A549 (cell line): ENCODE results near the gene EGFLAM. TPM values are rescaled to one million over a fixed set of nuclear protein-coding genes. Genes with fewer than 3 reads are reported as not detected.

Source experiments
- ATAC-seq, 2 experiments: fragments of 200-7000 bp in 1 of 2; fragments of >200 bp in 1 of 2; cut with Nextera tagmentation in 1 of 2; cut with Tn5 transposase in 1 of 2; 3 replicates each; pipeline versions ENCODE4 v1.8.0 to v1.9.1; 2018 to 2020; ENCODE audit warnings: mild to moderate bottlenecking in 1 of 2, moderate library complexity in 1 of 2
- CTCF ChIA-PET: fragments of 300-600 bp; sonication (Branson Sonifier 250); formaldehyde crosslinking; extraction: SDS; loops from one replicate; lab custom pipeline; 2021; ENCODE audit warnings: antibody characterized with exemption, inconsistent platforms; lab: Yijun Ruan, JAX
- POLR2A ChIA-PET: fragments of 350-600 bp; formaldehyde crosslinking; extraction: SDS; loops from one replicate; lab custom pipeline; 2021; ENCODE audit warnings: antibody characterized with exemption, inconsistent platforms; lab: Yijun Ruan, JAX
- DNase-seq, 2 experiments: peaks; one replicate each; pipeline versions ENCODE4 v3.0.0 to v3.0.0-alpha.2; 2011 to 2016; ENCODE audit warnings: low read depth in 1 of 2, low spot score in 1 of 2
- FAIRE-seq: peaks from 2 replicates; lab custom pipeline; 2011; peaks lifted over from hg19 to GRCh38; lab: Jason Lieb, UNC
- H3K27ac ChIP-seq, 2 experiments: fragments of >200 bp; sonication (Bioruptor Twin); formaldehyde crosslinking; 3 replicates each; pipeline ENCODE4 v1.5.1; 2016 to 2017
- H3K4me1 ChIP-seq: fragments of >200 bp; sonication (Bioruptor Twin); formaldehyde crosslinking; 3 replicates; pipeline ENCODE4 v1.6.1; 2016
- H3K4me2 ChIP-seq: fragments of >200 bp; sonication (Bioruptor Twin); formaldehyde crosslinking; 3 replicates; pipeline ENCODE4 v1.6.1; 2016
- H3K4me3 ChIP-seq: fragments of >200 bp; sonication (Bioruptor Twin); formaldehyde crosslinking; 3 replicates; pipeline ENCODE4 v1.5.1; 2016
- H3K9me3 ChIP-seq: fragments of >200 bp; sonication (Bioruptor Twin); formaldehyde crosslinking; 3 replicates; pipeline ENCODE4 v1.6.1; 2016
- CBX8 ChIP-seq: fragments of 200-600 bp; sonication (generic); IDR thresholded peaks from 2 replicates; pipeline ENCODE4 v1.6.1; 2016
- CEBPB ChIP-seq, 2 experiments: fragments of >200 bp in 1 of 2; sonication (Bioruptor Twin) in 1 of 2; formaldehyde crosslinking in 1 of 2; IDR thresholded peaks; 2 replicates each; pipeline ENCODE4 v1.6.1; 2012 to 2016
- CHD4 ChIP-seq: fragments of 200-600 bp; sonication (generic); IDR thresholded peaks from 2 replicates; pipeline ENCODE4 v1.6.1; 2016; ENCODE audit warnings: antibody characterized with exemption, mild to moderate bottlenecking, borderline replicate concordance
- CTCF ChIP-seq: fragments of >200 bp; sonication (Bioruptor Twin); formaldehyde crosslinking; IDR thresholded peaks from 3 replicates; pipeline ENCODE4 v1.5.1; 2016
- EHMT2 ChIP-seq: fragments of 200-600 bp; sonication (generic); IDR thresholded peaks from 2 replicates; pipeline ENCODE4 v1.6.1; 2016; ENCODE audit warnings: antibody characterized with exemption, low read depth, mild to moderate bottlenecking, moderate library complexity
- EP300 ChIP-seq, 2 experiments: fragments of >200 bp; sonication (Bioruptor Twin); formaldehyde crosslinking; IDR thresholded peaks; 2 replicates in 1 of 2; 3 replicates in 1 of 2; pipeline ENCODE4 v1.6.1; 2016 to 2017
- ESRRA ChIP-seq: fragments of 150-350 bp; IDR thresholded peaks from 2 replicates; pipeline ENCODE4 v1.6.1; 2014; ENCODE audit warnings: mild to moderate bottlenecking, low read length, borderline replicate concordance
- FOSB ChIP-seq: fragments of 250-450 bp; sonication (Bioruptor Pico); IDR thresholded peaks from 2 replicates; pipeline ENCODE4 v1.5.0; 2020; ENCODE audit warnings: mild to moderate bottlenecking, moderate library complexity
- FOSL2 ChIP-seq, 2 experiments: fragments of 450-650 bp in 1 of 2; fragments of >200 bp in 1 of 2; sonication (Bioruptor Twin) in 1 of 2; formaldehyde crosslinking; IDR thresholded peaks; 2 replicates each; pipeline versions ENCODE4 v1.5.0 to v1.6.1; 2016 to 2020; ENCODE audit warnings: mild to moderate bottlenecking in 1 of 2, moderate library complexity in 1 of 2
- FOXS1 ChIP-seq: fragments of 250-450 bp; sonication (Bioruptor Pico); IDR thresholded peaks from 2 replicates; pipeline ENCODE4 v1.5.0; 2020; ENCODE audit warnings: mild to moderate bottlenecking, moderate library complexity
- HEYL ChIP-seq: fragments of 250-450 bp; sonication (Bioruptor Pico); IDR thresholded peaks from 2 replicates; pipeline ENCODE4 v1.8.0; 2021; ENCODE audit warnings: mild to moderate bottlenecking, moderate library complexity
- HOXB5 ChIP-seq: fragments of 250-450 bp; sonication (Bioruptor Pico); IDR thresholded peaks from 2 replicates; pipeline ENCODE4 v1.5.0; 2020; ENCODE audit warnings: mild to moderate bottlenecking, moderate library complexity
- JUNB ChIP-seq: fragments of >200 bp; sonication (Bioruptor Twin); formaldehyde crosslinking; IDR thresholded peaks from 2 replicates; pipeline ENCODE4 v1.6.1; 2016
- KDM1A ChIP-seq: fragments of 200-600 bp; sonication (generic); IDR thresholded peaks from 2 replicates; pipeline ENCODE4 v1.6.1; 2016; ENCODE audit warnings: low read depth, mild to moderate bottlenecking
- MAX ChIP-seq: IDR thresholded peaks from 2 replicates; pipeline ENCODE4 v1.6.1; 2012
- MAZ ChIP-seq: fragments of 150-350 bp; IDR thresholded peaks from 2 replicates; pipeline ENCODE4 v1.6.1; 2014; ENCODE audit warnings: antibody characterized with exemption, low read depth, low read length, borderline replicate concordance
- MYC ChIP-seq: IDR thresholded peaks from 2 replicates; pipeline ENCODE4 v1.6.1; 2012; ENCODE audit warnings: mild to moderate bottlenecking, inconsistent platforms, low read length, improper control_type of control experiment, borderline replicate concordance
- POLR2A ChIP-seq: IDR thresholded peaks from 2 replicates; pipeline ENCODE4 v1.6.1; 2012; ENCODE audit warnings: mild to moderate bottlenecking, low read length
- RARB ChIP-seq: fragments of 250-450 bp; sonication (Bioruptor Pico); IDR thresholded peaks from 2 replicates; pipeline ENCODE4 v1.8.0; 2021; ENCODE audit warnings: mild to moderate bottlenecking, moderate library complexity
- TP53 ChIP-seq: fragments of 250-450 bp; sonication (Bioruptor Pico); IDR thresholded peaks from 2 replicates; pipeline ENCODE4 v1.5.0; 2021; ENCODE audit warnings: mild to moderate bottlenecking, moderate library complexity
- ZNF302 ChIP-seq: fragments of 250-450 bp; sonication (Bioruptor Pico); IDR thresholded peaks from 2 replicates; pipeline ENCODE4 v1.9.0; 2021; ENCODE audit warnings: inconsistent platforms, mild to moderate bottlenecking, moderate library complexity
- whole genome bisulfite sequencing: methylation state at CpG from one replicate; pipeline ENCODE4 v1.1.6; 2017; ENCODE audit errors: missing lambda C conversion rate; 5-methylcytosine and 5-hydroxymethylcytosine counted together
- polyA plus RNA-seq, 4 experiments: library from polyadenylated mRNA; depleted of rRNA in 3 of 4; stranded (reverse); fragments of >200 nt; fragmentation: RNase III in 1 of 4; extraction: RNeasy Plus Mini Kit Qiagen cat#74134 plus additional on column Dnase treatment in 1 of 4; gene quantifications; 2 replicates in 3 of 4; 3 replicates in 1 of 4; pipeline ENCODE4 v1.2.3, GENCODE V29; 2011 to 2017
- TF ChIP-seq, protein P1 (sequence below): fragments of 250-450 bp; sonication (Bioruptor Pico); IDR thresholded peaks from 2 replicates; pipeline ENCODE4 v1.5.0; 2021; ENCODE audit warnings: mild to moderate bottlenecking, moderate library complexity, borderline replicate concordance
- TF ChIP-seq, protein P2 (sequence below): fragments of 250-450 bp; sonication (Bioruptor Pico); IDR thresholded peaks from 2 replicates; pipeline ENCODE4 v1.5.0; 2020; ENCODE audit warnings: low read depth, mild to moderate bottlenecking, moderate library complexity
- TF ChIP-seq, protein P3 (sequence below): fragments of 450-650 bp; IDR thresholded peaks from 2 replicates; pipeline ENCODE4 v1.6.1; 2014; ENCODE audit warnings: antibody characterized with exemption
- TF ChIP-seq, protein P4 (sequence below): IDR thresholded peaks from 2 replicates; pipeline ENCODE4 v1.6.1; 2012
- TF ChIP-seq, protein P5 (sequence below): fragments of >200 bp; sonication (Bioruptor Twin); formaldehyde crosslinking; IDR thresholded peaks from 3 replicates; pipeline ENCODE4 v1.6.1; 2016

EGFLAM gene
- polyA plus RNA-seq, 2 of the 4 experiments (the other 2 are of a cell fraction), result 0.13 TPM; not detected in 1

- H3K4me2 ChIP-seq, result no peak overlapping the region; the same call in 2 of the 3 replicates
- POLR2A ChIA-PET, result no interaction called here
- 66% methylated on average over 40 of the region's 42 CpGs for WGBS
- no peak for DNase-seq
- peaks cover 4% of the 10 kb centered on the region; the same call in 1 of the 3 replicates for H3K4me1 ChIP-seq
- TF ChIP-seq TP53 (CRISPR knock-in tag) (no peak), HOXB5 (CRISPR knock-in tag) (no peak), RARB (CRISPR knock-in tag) (no peak), POLR2A (no peak), KDM1A (no peak), FOSL2 (IDR thresholded peaks at IDR 0.05) (no peak), FOSL2 (CRISPR knock-in tag; IDR thresholded peaks at IDR 0.05) (no peak), FOXS1 (CRISPR knock-in tag) (no peak), MAZ (no peak), ESRRA (no peak)
- TF ChIP-seq, protein P1, sequence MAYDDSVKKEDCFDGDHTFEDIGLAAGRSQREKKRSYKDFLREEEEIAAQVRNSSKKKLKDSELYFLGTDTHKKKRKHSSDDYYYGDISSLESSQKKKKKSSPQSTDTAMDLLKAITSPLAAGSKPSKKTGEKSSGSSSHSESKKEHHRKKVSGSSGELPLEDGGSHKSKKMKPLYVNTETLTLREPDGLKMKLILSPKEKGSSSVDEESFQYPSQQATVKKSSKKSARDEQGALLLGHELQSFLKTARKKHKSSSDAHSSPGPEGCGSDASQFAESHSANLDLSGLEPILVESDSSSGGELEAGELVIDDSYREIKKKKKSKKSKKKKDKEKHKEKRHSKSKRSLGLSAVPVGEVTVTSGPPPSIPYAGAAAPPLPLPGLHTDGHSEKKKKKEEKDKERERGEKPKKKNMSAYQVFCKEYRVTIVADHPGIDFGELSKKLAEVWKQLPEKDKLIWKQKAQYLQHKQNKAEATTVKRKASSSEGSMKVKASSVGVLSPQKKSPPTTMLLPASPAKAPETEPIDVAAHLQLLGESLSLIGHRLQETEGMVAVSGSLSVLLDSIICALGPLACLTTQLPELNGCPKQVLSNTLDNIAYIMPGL (CRISPR knock-in tag), result no peak
- TF ChIP-seq, protein P2, sequence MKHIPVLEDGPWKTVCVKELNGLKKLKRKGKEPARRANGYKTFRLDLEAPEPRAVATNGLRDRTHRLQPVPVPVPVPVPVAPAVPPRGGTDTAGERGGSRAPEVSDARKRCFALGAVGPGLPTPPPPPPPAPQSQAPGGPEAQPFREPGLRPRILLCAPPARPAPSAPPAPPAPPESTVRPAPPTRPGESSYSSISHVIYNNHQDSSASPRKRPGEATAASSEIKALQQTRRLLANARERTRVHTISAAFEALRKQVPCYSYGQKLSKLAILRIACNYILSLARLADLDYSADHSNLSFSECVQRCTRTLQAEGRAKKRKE, result no peak
- TF ChIP-seq, protein P3, sequence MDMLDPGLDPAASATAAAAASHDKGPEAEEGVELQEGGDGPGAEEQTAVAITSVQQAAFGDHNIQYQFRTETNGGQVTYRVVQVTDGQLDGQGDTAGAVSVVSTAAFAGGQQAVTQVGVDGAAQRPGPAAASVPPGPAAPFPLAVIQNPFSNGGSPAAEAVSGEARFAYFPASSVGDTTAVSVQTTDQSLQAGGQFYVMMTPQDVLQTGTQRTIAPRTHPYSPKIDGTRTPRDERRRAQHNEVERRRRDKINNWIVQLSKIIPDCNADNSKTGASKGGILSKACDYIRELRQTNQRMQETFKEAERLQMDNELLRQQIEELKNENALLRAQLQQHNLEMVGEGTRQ, result no peak
- TF ChIP-seq, protein P4, sequence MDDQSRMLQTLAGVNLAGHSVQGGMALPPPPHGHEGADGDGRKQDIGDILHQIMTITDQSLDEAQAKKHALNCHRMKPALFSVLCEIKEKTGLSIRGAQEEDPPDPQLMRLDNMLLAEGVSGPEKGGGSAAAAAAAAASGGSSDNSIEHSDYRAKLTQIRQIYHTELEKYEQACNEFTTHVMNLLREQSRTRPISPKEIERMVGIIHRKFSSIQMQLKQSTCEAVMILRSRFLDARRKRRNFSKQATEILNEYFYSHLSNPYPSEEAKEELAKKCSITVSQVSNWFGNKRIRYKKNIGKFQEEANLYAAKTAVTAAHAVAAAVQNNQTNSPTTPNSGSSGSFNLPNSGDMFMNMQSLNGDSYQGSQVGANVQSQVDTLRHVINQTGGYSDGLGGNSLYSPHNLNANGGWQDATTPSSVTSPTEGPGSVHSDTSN, result no peak
- TF ChIP-seq, protein P5, sequence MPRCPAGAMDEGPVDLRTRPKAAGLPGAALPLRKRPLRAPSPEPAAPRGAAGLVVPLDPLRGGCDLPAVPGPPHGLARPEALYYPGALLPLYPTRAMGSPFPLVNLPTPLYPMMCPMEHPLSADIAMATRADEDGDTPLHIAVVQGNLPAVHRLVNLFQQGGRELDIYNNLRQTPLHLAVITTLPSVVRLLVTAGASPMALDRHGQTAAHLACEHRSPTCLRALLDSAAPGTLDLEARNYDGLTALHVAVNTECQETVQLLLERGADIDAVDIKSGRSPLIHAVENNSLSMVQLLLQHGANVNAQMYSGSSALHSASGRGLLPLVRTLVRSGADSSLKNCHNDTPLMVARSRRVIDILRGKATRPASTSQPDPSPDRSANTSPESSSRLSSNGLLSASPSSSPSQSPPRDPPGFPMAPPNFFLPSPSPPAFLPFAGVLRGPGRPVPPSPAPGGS, result no peak
- TF ChIP-seq, all 56 proteins: peak for 0
- Histone ChIP-seq H3K4me3 (no peak overlapping the region), H3K9me3 (no peaks in the 10 kb centered on the region), H3K27ac (no peak overlapping the region)
- ATAC-seq, result no peak
- no peak for FAIRE-seq
- CTCF ChIA-PET, result interaction anchor here (1.0 to 2.8 kb wide), 3 partner anchors 9 to 13 kb away, joined by 3 to 19 read pairs (median 3); no protein-coding TSS in a partner anchor
Observed at GRCh38 chr5:38257308-38258041, 884 bp upstream of the EGFLAM start.

GRCh38 chr5:38258042-38258318, 379 bp upstream of the EGFLAM start:
- no peak for TF ChIP-seq CTCF
- no peak for TF ChIP-seq CHD4
- TF ChIP-seq EP300 (IDR thresholded peaks at IDR 0.05), result no peak
- TF ChIP-seq FOSB (CRISPR knock-in tag), result no peak
- TF ChIP-seq HOXB5 (CRISPR knock-in tag), result no peak
- no peak for TF ChIP-seq MYC
- TF ChIP-seq, protein P3, result no peak
- TF ChIP-seq MAX, result no peak
- TF ChIP-seq HEYL, result no peak
- TF ChIP-seq CEBPB (IDR thresholded peaks at IDR 0.05), result no peak
- TF ChIP-seq EHMT2, result no peak
- no peak for TF ChIP-seq JUNB
- TF ChIP-seq CBX8, result no peak
- no peak for TF ChIP-seq ZNF302 (CRISPR knock-in tag)
- TF ChIP-seq, all 56 proteins: peak for 0
- FAIRE-seq (no peak), DNase-seq (no peak), ATAC-seq (no peak)
- Histone ChIP-seq H3K4me3 (peak overlapping the region; percentile 49; the same call in 2 of the 3 replicates), H3K4me1 (peaks cover 4% of the 10 kb centered on the region; the same call in 1 of the 3 replicates), H3K9me3 (no peaks in the 10 kb centered on the region), H3K4me2 (peak overlapping the region; percentile 96), H3K27ac (no peak overlapping the region)
- POLR2A ChIA-PET, result no interaction called here
- CTCF ChIA-PET, result interaction anchor here (1.0 to 2.8 kb wide), 2 partner anchors 8 to 13 kb away, joined by 3 to 19 read pairs; no protein-coding TSS in a partner anchor
- 8% methylated on average over 2 of the region's 13 CpGs for WGBS
